Lower leg skin (tissue), 4 donors: Measurements from ENCODE around the gene ME1. TPM values are rescaled to one million over a fixed set of nuclear protein-coding genes. Genes with fewer than 3 reads are reported as not detected.

Source experiments
- DNase-seq, 2 donors: peaks; one replicate each; pipeline ENCODE4 v3.0.0-alpha.2; 2019; ENCODE audit warnings: low spot score in 2 of 2
- H3K4me3 ChIP-seq: fragments of 200-600 bp; sonication (generic); 2 replicates; pipeline ENCODE4 v1.5.1; 2017; ENCODE audit warnings: mild to moderate bottlenecking, low read depth; ENCODE audit not compliant: poor library complexity, severe bottlenecking
- POLR2A ChIP-seq, 2 donors: fragments of 450-650 bp; IDR thresholded peaks; one replicate each; pipeline ENCODE4 v1.6.1; 2016 to 2017; ENCODE audit warnings: antibody characterized with exemption in 2 of 2, mild to moderate bottlenecking in 1 of 2, moderate library complexity in 1 of 2
- WGBS, 2 donors: methylation state at CpG; one replicate each; pipeline ENCODE4 v1.1.5; 2018; 5-methylcytosine and 5-hydroxymethylcytosine counted together
- intact Hi-C: fragments of 100-400 bp; cut with DNase I; formaldehyde crosslinking; loops from one replicate; pipeline ENCODE4 v1.15.0; 2023; ENCODE audit warnings: low total_unique reads
- total RNA-seq, 4 donors: library from RNA; depleted of rRNA; stranded (reverse); fragments of >200 nt; gene quantifications; one replicate each; pipeline ENCODE4 v1.1.0, GENCODE V29; 2016
- TF ChIP-seq, protein P1 (sequence below), 3 donors: fragments of 450-650 bp; IDR thresholded peaks; one replicate each; pipeline ENCODE4 v1.5.1; 2016; ENCODE audit warnings: antibody characterized with exemption in 3 of 3, mild to moderate bottlenecking in 3 of 3, moderate library complexity in 2 of 3

The ME1 gene
- total RNA-seq, 4 donors from 2014 or later, result 17.3 to 55.0 (median 20.8) TPM

GRCh38 chr6:83442752-83443151, 11.9 kb upstream of the ME1 start:
- H3K4me3 ChIP-seq, result no peak overlapping the region
- whole genome bisulfite sequencing, 2 donors, result 64 to 73% methylated on average over 2 of the region's 2 CpGs
- no peak for TF ChIP-seq POLR2A (IDR thresholded peaks at IDR 0.05)
- TF ChIP-seq, protein P1, sequence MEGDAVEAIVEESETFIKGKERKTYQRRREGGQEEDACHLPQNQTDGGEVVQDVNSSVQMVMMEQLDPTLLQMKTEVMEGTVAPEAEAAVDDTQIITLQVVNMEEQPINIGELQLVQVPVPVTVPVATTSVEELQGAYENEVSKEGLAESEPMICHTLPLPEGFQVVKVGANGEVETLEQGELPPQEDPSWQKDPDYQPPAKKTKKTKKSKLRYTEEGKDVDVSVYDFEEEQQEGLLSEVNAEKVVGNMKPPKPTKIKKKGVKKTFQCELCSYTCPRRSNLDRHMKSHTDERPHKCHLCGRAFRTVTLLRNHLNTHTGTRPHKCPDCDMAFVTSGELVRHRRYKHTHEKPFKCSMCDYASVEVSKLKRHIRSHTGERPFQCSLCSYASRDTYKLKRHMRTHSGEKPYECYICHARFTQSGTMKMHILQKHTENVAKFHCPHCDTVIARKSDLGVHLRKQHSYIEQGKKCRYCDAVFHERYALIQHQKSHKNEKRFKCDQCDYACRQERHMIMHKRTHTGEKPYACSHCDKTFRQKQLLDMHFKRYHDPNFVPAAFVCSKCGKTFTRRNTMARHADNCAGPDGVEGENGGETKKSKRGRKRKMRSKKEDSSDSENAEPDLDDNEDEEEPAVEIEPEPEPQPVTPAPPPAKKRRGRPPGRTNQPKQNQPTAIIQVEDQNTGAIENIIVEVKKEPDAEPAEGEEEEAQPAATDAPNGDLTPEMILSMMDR (IDR thresholded peaks at IDR 0.05), result no peak
- intact Hi-C loops, result no loop called here
- no peak for DNase-seq

DNA sequence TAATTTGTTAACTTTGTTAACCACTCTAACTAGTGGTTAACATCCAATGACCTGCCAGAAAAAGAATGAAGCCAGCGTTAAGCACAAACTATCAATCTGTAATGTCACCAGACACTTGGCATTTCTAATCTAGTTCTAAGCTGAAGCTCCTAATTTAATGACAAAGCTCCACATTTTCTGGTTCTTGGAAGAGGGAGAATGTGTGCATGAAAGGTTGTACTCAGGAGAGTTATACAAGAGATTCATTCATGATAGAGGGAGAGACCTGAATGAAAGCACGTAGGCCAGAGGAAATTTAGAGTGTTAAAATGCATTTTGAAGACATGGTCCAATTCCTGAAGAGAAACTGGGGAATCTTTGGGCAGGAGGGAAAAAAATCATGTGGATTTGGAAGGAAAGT, 8.3 kb upstream of the ME1 start:
- no peak for DNase-seq
- intact Hi-C loops, result no loop called here
- WGBS, 2 donors, result 58 to 68% methylated on average over 2 of the region's 2 CpGs

GRCh38 chr6:83436674-83437073, 5.8 kb upstream of the ME1 start:
- no peak overlapping the region for H3K4me3 ChIP-seq
- TF ChIP-seq POLR2A (IDR thresholded peaks at IDR 0.05), result no peak
- TF ChIP-seq, protein P1 (IDR thresholded peaks at IDR 0.05), result no peak
- intact Hi-C loops, result no loop called here
- DNase-seq, result no peak

More for the DNA sequence above, 8.3 kb upstream of the ME1 start:
- no peak overlapping the region for H3K4me3 ChIP-seq
- TF ChIP-seq, protein P1 (IDR thresholded peaks at IDR 0.05), result no peak
- TF ChIP-seq POLR2A (IDR thresholded peaks at IDR 0.05), result no peak

DNA sequence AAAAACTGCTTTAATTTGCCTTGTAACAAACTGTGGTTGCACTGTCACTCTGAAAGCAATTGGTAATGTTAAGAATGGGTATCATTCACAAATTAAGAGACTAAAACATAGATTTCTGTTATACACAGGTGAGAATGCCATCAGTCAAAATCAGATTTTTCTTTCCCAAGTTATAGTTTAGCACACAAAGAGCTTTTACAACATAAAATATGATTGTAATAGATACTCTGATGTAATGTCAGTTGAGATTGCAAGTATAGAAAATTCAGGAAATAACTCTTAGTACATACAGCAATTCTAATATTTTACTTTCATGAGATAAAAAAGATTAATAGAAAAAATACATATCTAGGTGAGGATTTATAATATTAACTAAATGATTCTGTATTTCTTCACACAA, 2.3 kb upstream of the ME1 start:
- no peak overlapping the region for H3K4me3 ChIP-seq
- intact Hi-C loops, result no loop called here
- TF ChIP-seq, protein P1 (IDR thresholded peaks at IDR 0.05), result no peak
- no peak for TF ChIP-seq POLR2A (IDR thresholded peaks at IDR 0.05)
- no peak for DNase-seq

DNA sequence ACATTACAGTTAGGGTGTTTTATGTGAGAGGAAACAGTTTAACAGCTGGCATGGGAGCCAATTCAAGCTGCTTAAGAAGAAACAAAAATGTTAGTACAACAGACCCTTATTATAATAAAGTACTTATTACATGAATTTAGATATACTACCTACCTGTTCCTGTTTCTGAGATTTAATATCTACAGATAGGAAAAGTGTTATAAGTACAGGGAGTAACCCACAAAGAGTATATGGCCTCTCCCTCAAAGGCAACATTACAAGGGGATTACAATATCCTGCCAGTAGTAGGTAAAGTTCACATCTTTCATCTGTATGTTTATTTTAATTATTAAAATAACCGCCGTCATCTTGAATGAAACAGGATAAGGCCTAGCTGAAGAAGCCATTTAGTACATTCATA, 1.8 kb upstream of the ME1 start:
- TF ChIP-seq, protein P1 (IDR thresholded peaks at IDR 0.05), result no peak
- TF ChIP-seq POLR2A (IDR thresholded peaks at IDR 0.05), result no peak
- DNase-seq, result no peak
- no peak overlapping the region for H3K4me3 ChIP-seq
- WGBS, 2 donors, result 93 to 96% methylated on average over 2 of the region's 2 CpGs
- intact Hi-C loops, result no loop called here

DNA sequence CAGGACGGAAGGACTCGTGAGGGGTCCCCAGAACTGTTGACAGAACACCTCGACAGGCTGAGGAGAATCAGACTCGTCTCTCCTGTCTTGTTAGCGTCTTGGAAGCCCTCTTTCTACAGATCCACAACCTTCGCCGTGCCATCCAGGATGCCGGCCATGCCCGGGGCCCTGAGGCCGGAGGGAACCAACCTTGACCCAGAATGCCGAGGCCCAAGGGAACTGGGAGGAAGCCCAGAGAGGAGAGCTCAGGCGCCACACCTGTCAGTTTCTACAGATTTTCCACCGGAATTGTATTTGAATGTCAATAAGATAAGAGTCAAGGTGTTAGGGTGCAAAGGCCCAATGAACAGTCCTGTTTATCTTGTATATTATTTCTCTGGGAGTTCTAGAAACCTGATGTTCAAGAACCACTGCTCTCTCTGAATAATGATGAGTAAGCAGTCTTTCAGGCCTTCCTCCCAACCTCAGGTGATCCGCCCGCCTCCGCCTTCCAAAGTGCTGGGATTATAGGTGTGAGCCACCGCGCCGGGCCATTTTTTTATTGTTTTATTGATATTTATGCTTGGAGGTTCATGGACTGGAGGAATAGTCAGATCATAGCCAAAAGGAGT, 799 bp upstream of the ME1 start:
- 73 to 84% methylated on average over 19 of the region's 19 CpGs for WGBS, 2 donors
- no peak overlapping the region for H3K4me3 ChIP-seq
- DNase-seq, result no peak
- intact Hi-C loops, result no loop called here
- TF ChIP-seq, protein P1 (IDR thresholded peaks at IDR 0.05), result no peak
- TF ChIP-seq POLR2A (IDR thresholded peaks at IDR 0.05), result no peak
